HepG2 (cell line): ENCODE results near the gene SLC17A3. TPM values are rescaled to one million over a fixed set of nuclear protein-coding genes. Genes with fewer than 3 reads are reported as not detected.

Source experiments
- CEBPG ChIP-seq: IDR thresholded peaks from 2 replicates; pipeline ENCODE4 v1.6.1; 2016
- FOXP4 ChIP-seq: sonication (generic); formaldehyde crosslinking; IDR thresholded peaks from 2 replicates; pipeline ENCODE4 v1.4.0; 2020; ENCODE audit warnings: missing genetic modification reagents
- HMG20A ChIP-seq: IDR thresholded peaks from 2 replicates; pipeline ENCODE4 v1.6.1; 2016; ENCODE audit warnings: borderline replicate concordance
- NCOA2 ChIP-seq: sonication (generic); formaldehyde crosslinking; IDR thresholded peaks from 2 replicates; pipeline ENCODE4 v1.8.0; 2022; ENCODE audit warnings: inconsistent platforms
- NFYB ChIP-seq: sonication (generic); formaldehyde crosslinking; IDR thresholded peaks from 2 replicates; pipeline ENCODE4 v1.4.0; 2020; ENCODE audit warnings: missing genetic modification reagents
- PRMT3 ChIP-seq: sonication (generic); formaldehyde crosslinking; IDR thresholded peaks from 2 replicates; pipeline ENCODE4 v1.8.1; 2022; ENCODE audit warnings: low read depth, mild to moderate bottlenecking, moderate library complexity, missing genetic modification reagents, borderline replicate concordance
- RFXAP ChIP-seq: sonication (generic); formaldehyde crosslinking; IDR thresholded peaks from 2 replicates; pipeline ENCODE4 v1.4.0; 2020; ENCODE audit warnings: missing genetic modification reagents, borderline replicate concordance
- SMARCC2 ChIP-seq: fragments of 450-650 bp; IDR thresholded peaks from 2 replicates; pipeline ENCODE4 v1.6.1; 2017; ENCODE audit warnings: antibody characterized with exemption, mild to moderate bottlenecking
- TCF7L2 ChIP-seq: IDR thresholded peaks from 2 replicates; pipeline ENCODE4 v1.6.1; 2011; ENCODE audit warnings: mild to moderate bottlenecking, low read depth, low read length, moderate library complexity
- THRA ChIP-seq: sonication (generic); formaldehyde crosslinking; IDR thresholded peaks from 2 replicates; pipeline ENCODE4 v1.4.0; 2020; ENCODE audit warnings: missing genetic modification reagents, borderline replicate concordance
- TP53 ChIP-seq: sonication (generic); formaldehyde crosslinking; conservative IDR thresholded peaks from 2 replicates; pipeline ENCODE4 v1.4.0; 2020; ENCODE audit warnings: missing genetic modification reagents
- ZBTB1 ChIP-seq: sonication (generic); formaldehyde crosslinking; IDR thresholded peaks from 2 replicates; pipeline ENCODE4 v1.4.0; 2020; ENCODE audit warnings: missing genetic modification reagents, borderline replicate concordance
- ZBTB20 ChIP-seq: sonication (generic); formaldehyde crosslinking; IDR thresholded peaks from 2 replicates; pipeline ENCODE4 v1.8.1; 2023; ENCODE audit warnings: missing genetic modification reagents, low read depth, mild to moderate bottlenecking, borderline replicate concordance
- ZBTB43 ChIP-seq: sonication (generic); formaldehyde crosslinking; conservative IDR thresholded peaks from 2 replicates; pipeline ENCODE4 v1.4.0; 2020; ENCODE audit warnings: missing genetic modification reagents
- ZFP36 ChIP-seq: fragments of 150-350 bp; IDR thresholded peaks from 2 replicates; pipeline ENCODE4 v1.6.1; 2018; ENCODE audit warnings: borderline replicate concordance, low read length, low read depth; ENCODE audit not compliant: partially characterized antibody
- ZNF329 ChIP-seq: sonication (generic); formaldehyde crosslinking; IDR thresholded peaks from 2 replicates; pipeline ENCODE4 v1.9.0; 2021; ENCODE audit warnings: low read depth, mild to moderate bottlenecking, missing genetic modification reagents
- ZNF512B ChIP-seq: sonication (generic); formaldehyde crosslinking; IDR thresholded peaks from 2 replicates; pipeline ENCODE4 v1.5.1; 2020; ENCODE audit warnings: missing genetic modification reagents, mild to moderate bottlenecking, borderline replicate concordance
- ZNF577 ChIP-seq: sonication (generic); formaldehyde crosslinking; IDR thresholded peaks from 2 replicates; pipeline ENCODE4 v1.4.0; 2020; ENCODE audit warnings: mild to moderate bottlenecking, low read depth, missing genetic modification reagents, borderline replicate concordance
- ZNF737 ChIP-seq: sonication (generic); formaldehyde crosslinking; IDR thresholded peaks from 2 replicates; pipeline ENCODE4 v1.5.0; 2020; ENCODE audit warnings: missing genetic modification reagents, mild to moderate bottlenecking, borderline replicate concordance
- ZNF747 ChIP-seq: sonication (generic); formaldehyde crosslinking; IDR thresholded peaks from 2 replicates; pipeline ENCODE4 v1.8.1; 2023; ENCODE audit warnings: missing genetic modification reagents, mild to moderate bottlenecking, borderline replicate concordance
- ZSCAN31 ChIP-seq: sonication (generic); formaldehyde crosslinking; IDR thresholded peaks from 2 replicates; pipeline ENCODE4 v1.5.0; 2020; ENCODE audit warnings: low read depth, mild to moderate bottlenecking, missing genetic modification reagents
- polyA plus RNA-seq, 8 experiments: library from polyadenylated mRNA; depleted of rRNA in 3 of 8; stranded (reverse) in 7 of 8; unstranded in 1 of 8; fragments of >200 nt; fragmentation: Illumina TruSeq in 4 of 8; extraction: Trizol in 4 of 8; gene quantifications; 2 replicates each; pipeline versions ENCODE4 v1.2.1 to v1.2.3, GENCODE V29; 2011 to 2016; ENCODE audit warnings: low read depth in 4 of 8, missing spikeins in 1 of 8, mixed read lengths in 1 of 8; ENCODE audit not compliant: insufficient read depth in 1 of 8
- total RNA-seq, 5 experiments: library from RNA; depleted of rRNA; stranded (reverse); fragments of >200 nt; fragmentation: Illumina TruSeq; extraction: Trizol; gene quantifications; 2 replicates each; pipeline ENCODE4 v1.2.3, GENCODE V29; 2016; ENCODE audit warnings: low read depth in 1 of 5

The SLC17A3 gene
- total and polyA plus RNA-seq, 2 of the 13 experiments (the other 11 are each of a cell fraction or from before 2014, with no cell fraction given), result 0.09 to 0.11 TPM

GRCh38 chr6:25899580-25900408 is 25.8 kb upstream of the SLC17A3 start (continued):
- peak; percentile 94 for TF ChIP-seq FOXP4 (CRISPR knock-in tag)
- TF ChIP-seq ZNF329, result no peak
- peak; percentile 87; the same call in 1 of the 2 replicates for TF ChIP-seq HMG20A (CRISPR knock-in tag)
- TF ChIP-seq CEBPG (CRISPR knock-in tag), result peak; percentile 67
- 0 out of 2 replicates have a peak, but pooled peaks have one; percentile 6 for TF ChIP-seq ZBTB20 (CRISPR knock-in tag)
- TF ChIP-seq NCOA2, result peak; percentile 78
- no peak for TF ChIP-seq RFXAP (CRISPR knock-in tag)
- 0 out of 2 replicates have a peak, but pooled peaks have one; percentile 25 for TF ChIP-seq ZNF512B (CRISPR knock-in tag)
- TF ChIP-seq ZNF737 (CRISPR knock-in tag), result no peak
- TF ChIP-seq ZBTB1, result no peak
- 0 out of 2 replicates have a peak, but pooled peaks have one; percentile 30 for TF ChIP-seq THRA (CRISPR knock-in tag)
- TF ChIP-seq ZFP36, result no peak
- 0 out of 2 replicates have a peak, but pooled peaks have one; percentile 30 for TF ChIP-seq ZBTB43 (CRISPR knock-in tag)
- no peak for TF ChIP-seq ZNF577 (CRISPR knock-in tag)
- TF ChIP-seq NFYB (CRISPR knock-in tag), result no peak
- no peak for TF ChIP-seq ZSCAN31 (CRISPR knock-in tag)
- no peak for TF ChIP-seq PRMT3 (CRISPR knock-in tag)
- TF ChIP-seq TP53 (CRISPR knock-in tag), result no peak; the same call in 1 of the 2 replicates
- TF ChIP-seq SMARCC2, result no peak
- TF ChIP-seq ZNF747, result 0 out of 2 replicates have a peak, but pooled peaks have one; percentile 49
- TF ChIP-seq TCF7L2, result no peak
